NCI-H1417 (cell line): ENCODE measurements around the gene ADISSP.

ENCODE experiments used
- DNase-seq, 3 experiments: peaks; one replicate each; lab custom pipeline; 2025; lab: John Stamatoyannopoulos, UW

Gene ADISSP

DNA sequence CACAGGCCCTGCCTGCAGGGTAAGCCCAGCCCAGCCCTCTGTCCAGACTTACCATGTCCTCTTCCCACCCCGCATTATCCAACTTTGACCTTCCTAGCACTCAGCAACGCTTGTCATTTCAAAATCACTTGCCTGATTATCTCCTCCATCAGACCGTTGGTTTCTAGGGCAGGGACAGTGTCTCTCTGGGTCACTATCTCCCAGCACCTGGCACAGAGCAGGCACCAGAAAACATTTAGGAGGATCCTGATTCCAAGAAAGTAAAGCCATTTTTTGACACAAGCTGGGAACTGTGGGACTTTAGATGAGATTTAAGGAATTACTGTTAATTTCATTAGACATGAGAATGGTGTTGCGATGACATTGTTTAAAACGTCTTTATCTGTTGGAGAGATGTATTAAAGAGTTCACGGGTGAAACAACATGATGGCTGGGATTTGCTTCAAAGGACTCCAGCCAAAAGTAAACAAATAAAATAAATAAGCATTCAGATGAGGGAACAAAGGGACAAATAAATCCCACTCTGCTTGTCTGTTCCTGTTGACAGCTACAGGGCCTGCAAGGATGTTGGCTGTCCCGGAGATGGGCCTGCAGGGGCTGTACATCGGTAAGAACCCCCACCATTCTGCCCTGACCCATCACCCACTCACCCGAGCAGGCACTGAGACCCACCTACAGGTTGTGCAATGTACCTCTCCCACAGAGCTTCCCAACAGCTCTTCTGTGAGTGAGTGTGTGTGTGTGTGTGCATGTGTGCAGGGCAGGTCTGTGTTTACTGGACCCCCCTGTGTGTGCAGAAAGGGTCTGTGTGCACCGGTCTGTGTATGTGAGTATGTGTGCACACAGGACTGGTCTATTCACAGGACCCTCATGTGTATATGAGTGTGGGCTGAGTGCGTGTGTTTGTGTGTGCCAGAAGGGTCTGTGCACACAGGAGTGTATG is 29.2 kb downstream of the ADISSP start:
- peak in 2 of 3 experiments; percentile 13 to 50 for DNase-seq

DNA sequence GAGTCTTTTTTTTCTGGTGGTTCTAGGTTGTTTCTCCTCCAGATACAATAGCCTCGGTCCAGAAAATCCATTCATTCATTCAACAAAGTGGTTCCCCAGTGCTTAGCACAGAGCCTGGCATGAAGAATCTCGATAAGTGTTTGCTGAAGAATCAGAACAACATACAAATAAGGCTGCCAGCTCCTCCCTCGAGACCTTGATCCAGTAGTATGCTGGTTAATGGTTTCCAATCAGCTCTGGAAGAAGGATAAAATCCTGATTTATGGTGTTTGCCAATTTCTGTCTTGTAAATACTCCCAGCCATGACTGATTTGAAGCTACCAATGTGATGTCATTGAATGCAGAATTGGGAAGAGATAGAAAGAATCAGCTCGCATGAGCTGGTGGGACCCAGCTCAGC is 31.8 kb downstream of the ADISSP start:
- no peak for DNase-seq

DNA sequence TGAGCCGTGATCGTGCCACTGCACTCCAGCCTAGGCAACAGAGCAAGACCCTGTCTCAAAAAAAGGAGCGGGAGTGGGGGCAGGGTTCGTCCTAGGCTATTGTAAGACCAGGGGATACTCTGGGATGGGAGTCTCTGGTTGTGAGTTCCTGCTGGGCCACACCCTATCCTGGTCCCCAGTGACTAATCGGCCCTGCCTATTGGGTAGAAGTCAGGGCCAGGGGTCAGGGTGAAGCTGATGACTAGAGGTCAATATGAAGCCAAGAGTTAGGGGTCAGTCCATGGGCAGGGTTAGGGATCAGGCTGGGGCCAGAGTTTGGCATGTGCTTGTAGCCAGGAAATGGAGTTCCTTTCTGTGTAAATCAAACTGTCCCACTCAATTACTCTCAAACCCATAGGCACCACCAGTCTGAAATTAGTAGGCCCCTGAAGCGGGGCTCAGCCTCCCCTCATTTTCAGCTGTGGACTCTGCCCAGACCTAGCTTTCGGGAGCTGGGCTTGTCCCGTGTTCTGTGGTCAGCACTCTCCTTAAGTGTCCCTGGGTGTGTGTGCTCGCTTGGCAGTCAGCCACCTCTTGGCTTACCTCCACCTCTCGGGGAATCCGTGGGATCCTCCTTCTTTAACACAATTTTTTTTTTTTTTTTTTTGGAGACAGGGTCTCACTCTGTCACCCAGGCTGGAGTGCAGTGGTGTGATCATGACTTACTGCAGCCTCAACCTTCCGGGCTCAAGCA is 33.3 kb downstream of the ADISSP start:
- DNase-seq: peak in 1 of 3 experiments; percentile 17

DNA sequence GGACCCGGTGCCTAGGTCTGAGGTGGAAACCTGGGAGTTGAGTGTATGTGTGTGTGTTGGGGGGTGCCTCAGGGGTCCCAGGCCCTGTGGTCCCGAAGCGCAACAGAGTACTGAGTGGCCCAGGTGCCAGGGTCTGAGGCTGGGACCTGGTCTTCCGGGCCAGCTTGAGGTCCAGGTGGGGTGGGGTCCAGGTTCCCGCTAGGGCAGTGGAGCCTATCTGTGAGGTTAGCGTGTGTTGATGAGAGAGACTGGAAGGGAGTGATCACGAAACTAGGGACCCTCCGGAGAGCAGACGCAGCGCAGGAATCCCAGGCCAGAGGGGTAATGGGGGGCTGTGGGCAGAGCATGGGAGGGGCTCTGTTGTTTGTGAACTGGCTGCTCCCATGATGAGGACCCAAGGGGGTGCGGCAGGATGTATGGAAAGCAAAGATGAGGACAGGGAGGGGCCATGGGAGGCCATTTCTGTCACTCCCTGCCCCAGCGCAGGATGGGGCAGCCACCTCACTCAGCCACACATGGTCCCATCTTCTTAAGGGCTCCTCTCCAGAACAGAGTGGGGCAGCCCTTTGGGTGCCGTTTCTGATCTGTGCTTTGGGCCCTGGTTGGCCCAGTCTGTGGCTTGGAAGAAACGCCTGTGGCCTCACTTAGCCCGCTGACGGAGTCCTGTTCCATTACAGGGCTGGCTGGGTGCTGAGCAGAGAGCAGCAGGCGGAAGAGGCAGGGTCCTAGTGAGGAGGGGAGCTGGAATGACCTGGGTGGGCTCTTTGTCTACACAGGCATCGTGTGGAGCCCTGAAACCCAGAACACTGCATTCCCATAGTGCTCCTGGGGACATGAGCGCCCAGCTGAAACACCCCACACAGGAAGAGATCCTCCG is 34.2 kb downstream of the ADISSP start:
- DNase-seq: no peak

DNA sequence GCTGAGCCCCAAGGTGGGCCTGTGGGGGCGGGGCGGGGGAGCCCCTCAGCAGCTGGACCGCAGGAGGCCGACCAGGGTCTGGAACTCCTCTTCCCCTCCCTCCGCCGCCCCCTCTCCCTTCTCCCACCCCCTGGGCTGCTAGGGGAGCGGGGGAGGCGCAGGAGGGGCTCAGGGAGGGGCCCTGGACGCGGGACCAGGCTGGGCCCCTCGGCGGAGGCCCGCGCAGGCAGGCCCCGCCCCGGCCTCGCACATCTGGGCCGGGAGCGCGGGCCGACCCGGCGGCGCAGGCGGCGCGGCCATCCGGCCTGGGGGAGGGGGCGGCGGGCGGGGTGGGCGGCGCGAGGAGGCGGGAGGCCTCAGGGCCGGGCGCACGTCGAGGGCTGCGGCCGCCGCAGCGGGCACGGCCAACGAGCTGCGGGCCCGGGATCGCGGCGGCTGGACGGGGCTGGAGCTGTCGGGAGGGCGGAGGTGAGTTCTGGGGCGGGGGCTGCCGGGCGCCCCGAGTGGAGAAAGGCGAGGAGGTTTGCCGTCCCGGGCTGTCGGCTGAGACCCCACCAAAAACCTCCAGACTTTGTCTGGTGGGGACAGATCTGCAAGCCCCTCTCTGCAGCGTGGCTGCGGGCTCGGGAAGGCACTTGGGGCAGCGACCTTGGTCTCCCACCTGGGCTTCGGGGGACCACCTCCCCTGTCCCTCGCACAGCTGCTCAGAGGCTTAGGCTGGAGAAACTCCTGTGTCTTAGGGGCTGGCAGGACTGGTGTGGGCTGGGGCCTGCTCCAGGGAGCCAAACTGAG is 35.0 kb downstream of the ADISSP start, which contains the start of gene HSPA12B:
Gene HSPA12B, plus strand, starts transcription at position 359 of the 792 bp plus-strand sequence. CDS start 5,990 bp downstream, outside the sequence.
- DNase-seq: no peak

DNA sequence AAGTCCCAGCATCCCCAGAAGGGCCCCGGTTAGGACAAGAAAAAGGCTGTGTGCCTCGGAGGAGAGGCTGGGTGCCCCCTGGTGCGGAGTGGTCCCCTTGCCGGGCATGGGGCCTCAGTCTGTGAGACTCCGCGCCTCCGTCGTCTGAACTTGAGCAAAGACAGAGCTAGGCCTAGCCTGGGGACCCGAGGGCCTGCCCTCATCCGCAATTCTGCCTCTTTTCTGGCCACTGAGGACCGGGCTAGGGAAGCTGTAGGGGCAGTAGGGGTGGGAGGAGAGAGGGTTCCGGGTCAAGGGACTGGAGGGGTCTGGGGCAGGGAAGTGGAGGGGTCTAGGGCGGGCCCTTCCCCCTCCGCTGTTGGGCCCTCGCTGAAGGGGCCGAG is 35.6 kb downstream of the ADISSP start:
- DNase-seq: no peak

DNA sequence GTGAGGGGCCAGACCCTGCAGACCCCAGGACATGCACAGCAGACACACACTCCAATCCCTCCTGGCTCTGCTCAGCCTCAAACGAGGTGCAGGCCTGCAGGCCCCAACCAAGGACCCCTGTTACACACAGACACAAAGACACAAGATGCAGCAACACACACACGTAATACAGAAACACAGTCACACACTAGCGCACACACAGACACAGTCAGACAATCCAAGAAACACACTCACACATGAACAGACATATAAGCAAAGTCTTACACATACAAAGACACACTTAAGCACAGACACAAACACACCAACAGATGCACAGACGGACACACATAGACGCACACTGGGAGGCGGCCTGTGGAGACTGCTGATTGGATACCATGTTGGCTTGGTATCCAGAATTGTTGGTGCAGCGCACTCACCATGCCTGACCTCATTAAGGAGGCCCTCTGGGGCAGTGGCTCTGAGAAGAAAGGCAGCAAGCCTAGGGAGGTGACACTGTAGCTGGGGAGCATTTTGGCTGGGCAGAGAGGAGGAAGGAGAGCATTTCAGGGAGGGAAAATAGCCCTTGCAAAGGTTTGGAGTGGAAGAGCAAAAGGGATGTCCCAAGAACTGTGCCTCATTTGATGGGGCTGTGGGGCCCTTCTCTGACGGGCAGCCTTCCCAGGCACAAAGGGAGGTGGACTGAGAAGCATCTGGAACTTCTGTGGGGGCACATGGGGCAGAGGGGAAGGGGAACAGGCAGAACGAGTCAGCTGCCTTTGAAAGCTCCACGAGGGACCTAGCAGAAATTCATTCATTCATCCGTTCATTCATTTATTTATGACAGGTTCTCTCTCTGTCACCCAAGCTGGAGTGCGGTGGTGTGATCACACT is 36.5 kb downstream of the ADISSP start:
- DNase-seq: no peak

DNA sequence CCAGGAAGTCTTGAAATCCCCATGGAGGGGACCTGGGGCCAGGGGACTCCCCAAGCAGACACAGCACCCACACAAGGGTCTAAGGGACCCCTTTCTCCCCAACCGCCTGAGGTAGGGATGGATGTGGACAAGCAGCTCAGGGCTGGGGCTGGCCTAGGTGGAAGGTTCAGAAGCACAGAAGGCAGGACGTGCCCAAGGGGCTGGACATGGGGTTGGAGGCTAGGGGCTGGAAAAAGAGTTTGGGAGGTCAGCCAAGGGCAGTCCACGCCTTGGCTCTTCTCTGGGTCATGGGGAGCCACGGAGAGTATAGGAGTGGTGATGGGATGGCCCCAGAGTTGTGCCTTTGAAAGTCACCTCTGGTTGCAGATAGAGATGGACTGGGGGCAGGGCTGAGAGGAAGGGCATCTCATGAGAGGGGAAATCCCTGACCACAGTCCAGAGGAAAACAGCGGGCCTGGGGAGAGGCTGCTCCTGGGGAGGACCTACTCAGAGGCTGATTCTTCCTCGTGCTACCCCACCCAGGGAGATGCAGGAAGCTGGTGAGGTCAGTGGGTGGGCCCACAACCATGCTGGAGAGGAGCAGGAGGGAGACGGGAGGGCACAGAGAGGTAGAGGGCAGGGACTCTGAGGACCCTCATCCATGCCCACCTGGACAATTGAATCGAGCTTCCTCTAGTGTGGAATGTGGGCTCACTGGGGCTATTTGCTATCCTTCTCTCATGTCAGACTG is 37.6 kb downstream of the ADISSP start:
- DNase-seq: no peak

DNA sequence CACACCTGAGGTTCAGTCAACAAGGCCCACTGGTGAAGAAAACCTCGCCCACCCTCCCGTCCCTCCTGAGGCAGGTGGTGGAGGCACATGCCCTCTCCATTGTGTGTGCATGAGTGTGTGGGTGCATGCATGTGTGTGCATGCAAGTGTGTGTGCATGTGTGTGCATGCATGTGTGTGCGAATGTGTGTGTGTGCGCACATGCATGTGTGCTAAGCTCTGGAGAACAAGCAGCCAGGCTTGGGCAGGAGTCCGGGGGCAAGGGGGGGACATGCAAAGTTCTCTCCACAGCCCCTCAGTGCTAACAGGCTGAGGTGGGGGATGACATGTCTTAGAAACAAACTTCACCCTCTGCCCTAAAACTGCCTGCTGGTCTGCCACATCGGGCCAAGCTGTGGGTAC is 38.2 kb downstream of the ADISSP start:
- no peak for DNase-seq

DNA sequence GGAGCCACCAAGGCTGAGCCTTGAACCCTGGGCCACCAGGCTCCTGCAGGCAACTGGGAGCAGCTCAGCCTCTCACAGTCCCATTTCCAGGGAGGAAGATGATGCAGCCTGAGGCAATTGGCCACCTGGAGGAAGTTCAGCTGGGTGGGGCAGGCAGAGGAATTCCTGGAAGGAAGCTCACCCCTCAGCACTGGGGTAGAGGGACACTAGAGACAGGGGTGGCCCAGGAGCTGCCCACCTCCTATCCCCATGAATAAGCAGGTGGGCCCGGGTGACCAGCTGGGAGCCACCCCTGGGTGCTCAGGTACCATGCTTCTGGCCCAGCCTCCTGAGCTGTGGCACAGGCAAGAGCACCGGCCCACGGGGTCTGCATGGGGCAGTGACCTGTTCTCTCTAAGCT is 38.7 kb downstream of the ADISSP start:
- no peak for DNase-seq

DNA sequence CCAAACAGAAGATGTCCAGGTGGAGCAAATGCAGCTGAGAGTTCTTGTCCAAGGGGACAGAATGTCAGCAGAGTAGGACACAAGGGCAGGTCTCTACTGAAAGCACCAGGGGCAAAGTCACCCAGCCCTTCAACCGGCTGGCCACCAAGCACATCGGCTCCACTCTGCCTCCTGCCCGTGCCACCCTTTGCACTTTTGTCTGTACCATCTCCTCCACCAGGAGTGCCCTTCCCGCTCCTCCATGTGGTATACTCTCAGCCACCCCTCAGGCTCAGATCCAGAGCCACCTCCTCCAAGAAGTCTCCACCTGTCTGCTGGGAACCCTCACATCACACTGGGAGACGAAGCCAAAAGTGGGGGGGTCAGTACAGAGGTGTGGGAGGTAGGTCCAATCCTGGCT is 39.2 kb downstream of the ADISSP start:
- no peak for DNase-seq

DNA sequence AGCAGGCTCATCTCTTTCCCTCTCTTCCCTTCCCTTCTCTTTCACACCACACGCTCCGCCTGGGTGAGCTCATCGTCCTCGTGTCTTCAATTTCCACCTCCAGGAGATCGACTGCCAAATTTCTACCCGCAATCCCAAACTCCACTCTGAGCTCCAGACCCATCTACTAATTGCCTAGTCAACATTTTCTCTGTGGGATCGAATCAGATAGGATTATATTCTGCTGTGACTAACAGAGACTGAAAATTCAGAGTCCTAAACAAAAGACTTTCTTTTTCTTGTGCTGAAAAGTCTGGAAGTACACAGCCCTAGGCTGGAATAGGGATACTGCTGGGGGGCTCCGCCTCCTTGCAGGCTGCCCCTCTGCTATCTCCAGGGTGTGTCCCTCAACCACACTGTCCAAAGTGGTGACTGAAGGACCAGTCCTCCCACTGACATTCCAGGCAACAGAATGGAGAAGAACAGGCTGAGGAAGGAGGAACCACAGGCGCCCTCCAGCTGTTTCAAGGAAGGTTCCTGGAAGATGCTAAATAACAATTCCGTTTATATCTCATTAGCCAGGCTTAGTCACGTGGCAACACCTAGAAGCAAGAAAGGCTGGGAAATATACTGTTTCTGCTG is 40.0 kb downstream of the ADISSP start:
- DNase-seq: peak in 1 of 3 experiments; percentile 20

DNA sequence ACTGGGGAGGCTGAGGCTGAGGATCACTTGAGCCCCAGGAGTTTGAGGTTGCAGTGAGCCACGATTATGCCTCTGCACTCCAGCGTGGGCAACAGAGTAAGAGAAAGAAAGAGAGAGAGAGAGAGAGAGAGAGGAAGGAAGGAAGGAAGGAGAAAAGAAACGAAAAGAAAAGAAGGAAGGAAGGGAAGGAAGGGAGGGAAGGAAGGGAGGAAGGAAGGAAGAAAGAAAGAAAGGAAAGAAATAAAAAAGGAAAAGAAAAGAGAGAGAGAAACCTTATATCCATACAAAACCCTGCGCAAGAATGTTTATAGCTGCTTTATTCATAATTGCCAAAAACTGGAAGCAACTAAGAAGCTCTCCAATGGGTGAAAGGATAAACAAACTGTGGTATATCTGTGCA is 43.2 kb downstream of the ADISSP start:
- DNase-seq: no peak

DNA sequence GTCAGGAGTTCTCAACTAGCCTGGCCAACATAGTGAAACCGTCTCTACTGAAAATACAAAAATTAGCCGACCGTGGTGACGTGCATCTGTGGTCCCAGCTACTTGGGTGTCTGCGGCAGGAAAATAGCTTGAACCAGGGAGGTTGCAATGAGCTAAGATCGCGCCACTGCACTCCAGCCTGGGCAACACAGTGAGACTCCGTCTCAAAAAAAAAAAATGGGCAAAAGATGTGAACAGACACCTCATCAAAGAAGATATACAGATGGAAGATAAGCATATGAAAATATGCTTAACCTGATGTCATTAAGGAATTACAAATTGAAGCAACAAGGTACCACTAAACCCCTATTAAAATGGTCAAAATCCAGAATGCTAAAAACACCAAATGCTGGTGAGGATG is 44.3 kb downstream of the ADISSP start:
- no peak for DNase-seq

DNA sequence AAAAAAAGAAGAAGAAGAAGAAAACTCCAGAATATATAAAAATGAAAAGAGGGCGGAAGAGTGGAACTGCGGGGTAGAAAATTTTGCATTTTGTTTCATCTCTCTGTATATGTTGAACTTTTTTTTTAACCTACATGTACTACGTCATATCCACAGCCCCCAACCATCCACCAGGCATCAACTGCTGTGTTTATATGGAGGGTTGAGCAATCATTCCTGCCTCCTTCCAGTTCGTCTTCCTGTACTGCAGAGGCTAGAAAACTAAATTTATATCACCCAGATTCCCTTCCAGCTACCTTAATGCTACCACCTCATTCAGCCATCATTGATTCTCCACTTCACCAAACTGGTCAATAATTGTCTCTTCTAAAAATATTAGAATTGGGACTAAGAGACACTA is 45.6 kb downstream of the ADISSP start:
- no peak for DNase-seq

DNA sequence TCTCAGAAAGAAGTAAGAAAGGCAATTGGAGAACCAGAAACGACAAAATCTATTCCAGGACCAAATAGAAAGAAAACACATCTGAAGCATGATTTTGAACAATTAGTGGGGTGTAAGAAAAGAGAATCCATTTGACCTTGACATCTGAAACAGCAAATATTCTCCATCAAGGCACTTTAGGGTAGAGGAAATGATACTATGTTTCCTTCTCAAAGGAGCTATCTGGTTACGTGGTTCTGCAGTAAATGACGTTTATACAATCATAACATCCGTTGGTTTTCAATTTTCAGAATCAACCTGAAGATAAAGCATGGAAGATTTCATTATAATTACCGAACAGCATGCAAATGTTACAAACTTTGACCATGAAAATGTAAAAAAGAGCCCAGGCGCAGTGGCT is 46.9 kb downstream of the ADISSP start:
- no peak for DNase-seq

DNA sequence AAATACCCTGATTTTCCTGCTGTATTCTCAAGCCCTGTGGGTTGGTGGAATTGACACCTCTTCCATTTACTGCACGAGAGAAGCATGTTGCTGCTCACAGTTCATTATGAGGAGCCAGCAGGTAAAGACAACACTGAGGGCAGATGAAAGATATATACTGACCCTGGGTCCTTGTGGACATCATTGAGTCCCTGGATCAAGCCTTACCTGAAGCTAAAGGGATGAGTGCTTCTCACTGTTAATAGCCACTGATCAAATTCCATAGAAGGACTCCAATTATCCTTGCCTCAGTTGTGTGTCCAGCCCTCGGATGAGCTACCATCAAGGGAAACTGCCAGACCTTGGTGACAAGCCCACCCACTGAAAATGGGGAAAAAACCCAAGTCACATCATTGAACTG is 47.5 kb downstream of the ADISSP start:
- no peak for DNase-seq

DNA sequence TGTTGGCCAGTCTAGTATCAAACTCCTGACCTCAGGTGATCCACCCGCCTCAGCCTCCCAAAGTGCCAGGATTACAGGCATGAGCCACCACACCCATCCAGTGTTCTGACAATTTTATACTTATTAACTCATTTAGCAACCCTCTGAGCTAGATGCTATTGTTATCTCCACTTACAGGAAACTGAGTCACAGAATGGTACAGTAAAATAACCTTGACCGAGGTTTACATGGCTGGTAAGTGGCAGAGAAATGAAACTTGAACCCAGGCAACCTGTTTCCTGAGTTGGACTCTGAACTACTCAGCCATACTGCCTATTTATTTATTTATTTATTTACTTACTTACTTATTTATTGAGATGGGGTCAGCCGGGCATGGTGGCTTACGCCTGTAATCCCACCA is 48.5 kb downstream of the ADISSP start:
- no peak for DNase-seq

DNA sequence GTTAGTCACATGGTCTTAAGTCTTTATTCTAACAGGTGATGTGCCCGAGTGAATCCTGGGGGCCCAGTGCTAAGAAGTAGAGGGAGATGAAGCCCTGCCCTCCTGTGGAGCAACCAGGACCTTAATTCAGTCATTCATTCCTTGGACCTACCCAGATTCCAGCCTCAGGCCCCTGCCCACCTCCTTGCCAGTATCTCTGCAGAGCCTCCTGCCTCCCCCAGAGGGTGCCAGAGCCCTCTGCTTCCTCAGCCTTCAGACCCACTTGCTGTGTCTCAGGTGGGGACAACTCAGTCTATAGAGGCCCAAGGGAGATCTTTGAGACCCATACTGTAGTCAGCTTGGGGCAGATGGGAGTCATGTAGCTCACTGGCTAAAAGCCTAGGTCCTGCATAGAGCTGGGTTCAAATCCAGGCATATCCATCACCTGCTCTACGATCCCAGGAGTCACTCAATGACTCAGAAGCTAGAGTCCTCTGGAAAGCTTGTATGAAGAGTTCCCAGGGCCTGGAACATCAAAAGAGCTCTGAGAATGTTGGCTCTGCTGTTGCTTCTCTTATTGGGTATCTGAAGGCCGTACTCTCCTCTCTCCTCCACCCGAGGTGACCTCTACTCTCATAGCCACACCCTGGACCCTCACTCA is 51.2 kb downstream of the ADISSP start:
- DNase-seq: peak; percentile 50 to 83 (median 50)
